Endothelial cell of umbilical vein (primary cell): ENCODE results near the gene RNF138. TPM values are rescaled to one million over a fixed set of nuclear protein-coding genes. Genes with fewer than 3 reads are reported as not detected.

Experiments used
- BruUV-seq: library from RNA; stranded (reverse); fragments of 400-500 nt; replicated peaks from 2 replicates; lab custom pipeline; 2021; lab: Mats Ljungman, UMichigan
- CTCF ChIA-PET: fragments of 300-600, 350-600 bp; sonication (Branson Sonifier 250); formaldehyde crosslinking; loops from one replicate; lab custom pipeline; 2021; ENCODE audit warnings: antibody characterized with exemption, inconsistent platforms; lab: Charles Lee
- POLR2A ChIA-PET: fragments of 300-600, 350-600 bp; sonication (Branson Sonifier 250); formaldehyde crosslinking; loops from one replicate; lab custom pipeline; 2021; ENCODE audit warnings: antibody characterized with exemption, inconsistent platforms; lab: Charles Lee
- DNase-seq: peaks from one replicate; pipeline ENCODE4 v3.0.0-alpha.2; 2011; ENCODE audit warnings: low read depth, low spot score
- FAIRE-seq: peaks from 2 replicates; lab custom pipeline; 2011; peaks lifted over from hg19 to GRCh38; lab: Jason Lieb, UNC
- H2AFZ ChIP-seq: 2 replicates; pipeline ENCODE4 v1.6.0; 2012; ENCODE audit warnings: low read depth, low read length, control low read depth, inconsistent platforms
- H3K27ac ChIP-seq: 2 replicates; pipeline ENCODE4 v1.5.1; 2011; ENCODE audit warnings: low read depth, mild to moderate bottlenecking, control low read depth, low read length, moderate library complexity; ENCODE audit not compliant: insufficient read depth
- H3K27me3 ChIP-seq, 2 experiments: 2 replicates each; pipeline versions ENCODE4 v1.6.0 to v1.6.1; 2011; ENCODE audit warnings: low read length in 2 of 2, mixed read lengths in 1 of 2; ENCODE audit not compliant: control insufficient read depth in 2 of 2, insufficient read depth in 2 of 2
- H3K36me3 ChIP-seq, 2 experiments: 2 replicates in 1 of 2; 3 replicates in 1 of 2; pipeline ENCODE4 v1.5.1; 2011; ENCODE audit warnings: low read length in 2 of 2, mild to moderate bottlenecking in 1 of 2, moderate library complexity in 1 of 2; ENCODE audit not compliant: control insufficient read depth in 2 of 2, insufficient read depth in 2 of 2; ENCODE audit errors: extremely low read depth in 1 of 2
- H3K4me1 ChIP-seq: 3 replicates; pipeline ENCODE4 v1.5.1; 2011; ENCODE audit warnings: mild to moderate bottlenecking, low read length; ENCODE audit not compliant: control insufficient read depth, insufficient read depth; ENCODE audit errors: extremely low read depth
- H3K4me2 ChIP-seq: 2 replicates; pipeline ENCODE4 v1.6.1; 2011; ENCODE audit warnings: low read length, control low read depth, mixed read lengths; ENCODE audit not compliant: insufficient read depth
- H3K4me3 ChIP-seq, 3 experiments: fragments of 200-600 bp in 1 of 3; sonication (generic), shearing (Covaris generic) in 1 of 3; replicated peaks in 1 of 3; 2 replicates each; pipeline ENCODE4 v1.5.1; 2011 to 2016; ENCODE audit warnings: control low read depth in 3 of 3, low read length in 3 of 3, mild to moderate bottlenecking in 2 of 3, inconsistent platforms in 1 of 3, low read depth in 1 of 3, moderate library complexity in 1 of 3; ENCODE audit not compliant: insufficient read depth in 1 of 3
- H3K79me2 ChIP-seq: 2 replicates; pipeline ENCODE4 v1.6.0; 2012; ENCODE audit warnings: low read length, inconsistent platforms; ENCODE audit not compliant: control insufficient read depth, insufficient read depth
- H3K9ac ChIP-seq: replicated peaks from 2 replicates; pipeline ENCODE3; 2011; ENCODE audit warnings: low read length, control low read depth; ENCODE audit not compliant: insufficient read depth; ENCODE audit errors: extremely low read depth
- H3K9me1 ChIP-seq: replicated peaks from 3 replicates; pipeline ENCODE4 v1.6.0; 2011; ENCODE audit warnings: mild to moderate bottlenecking, low read length; ENCODE audit not compliant: control insufficient read depth, insufficient read depth; ENCODE audit errors: extremely low read depth
- H3K9me3 ChIP-seq: replicated peaks from 2 replicates; pipeline ENCODE4 v1.5.1; 2012; ENCODE audit warnings: low read length, inconsistent platforms; ENCODE audit not compliant: control insufficient read depth, insufficient read depth
- H4K20me1 ChIP-seq: replicated peaks from 2 replicates; pipeline ENCODE3; 2011; ENCODE audit warnings: mild to moderate bottlenecking, low read length; ENCODE audit not compliant: control insufficient read depth, insufficient read depth; ENCODE audit errors: extremely low read depth
- CTCF ChIP-seq, 2 donors: IDR thresholded peaks; 1 replicate in 1 of 2; 2 replicates in 1 of 2; pipeline ENCODE4 v1.5.1; 2011; ENCODE audit warnings: low read length in 2 of 2, mild to moderate bottlenecking in 2 of 2, moderate library complexity in 2 of 2, control low read depth in 1 of 2, inconsistent platforms in 1 of 2, low read depth in 1 of 2; ENCODE audit not compliant: insufficient read depth in 1 of 2; ENCODE audit errors: extremely low read depth in 1 of 2
- EZH2 ChIP-seq: IDR thresholded peaks from 2 replicates; pipeline ENCODE4 v1.6.1; 2012; ENCODE audit warnings: borderline replicate concordance, low read depth, mild to moderate bottlenecking, moderate library complexity, low read length, inconsistent platforms; ENCODE audit not compliant: severe bottlenecking
- FOS ChIP-seq: IDR thresholded peaks from 2 replicates; pipeline ENCODE4 v1.6.1; 2011; ENCODE audit warnings: mild to moderate bottlenecking, low read length, moderate library complexity, borderline replicate concordance; ENCODE audit not compliant: insufficient read depth
- GATA2 ChIP-seq: IDR thresholded peaks from 2 replicates; pipeline ENCODE4 v1.7.0; 2011; ENCODE audit warnings: low read depth, mild to moderate bottlenecking, moderate library complexity, mixed read lengths, low read length; ENCODE audit not compliant: insufficient read length, insufficient read depth
- JUN ChIP-seq: IDR thresholded peaks from 2 replicates; pipeline ENCODE4 v1.6.1; 2011; ENCODE audit warnings: borderline replicate concordance, low read depth; ENCODE audit not compliant: insufficient read length, insufficient read depth
- MAX ChIP-seq: IDR thresholded peaks from 2 replicates; pipeline ENCODE4 v1.6.1; 2011; ENCODE audit not compliant: insufficient read depth, insufficient read length
- MYC ChIP-seq: IDR thresholded peaks from one replicate; pipeline ENCODE4 v1.6.1; 2011; ENCODE audit warnings: mild to moderate bottlenecking, low read depth, low read length
- POLR2A ChIP-seq: IDR thresholded peaks from 2 replicates; pipeline ENCODE4 v1.6.1; 2012; ENCODE audit warnings: low read depth, mild to moderate bottlenecking, control low read depth, low read length
- POLR2AphosphoS5 ChIP-seq: IDR thresholded peaks from 2 replicates; pipeline ENCODE4 v1.6.1; 2012; ENCODE audit warnings: low read depth, mild to moderate bottlenecking, control low read depth, low read length, moderate library complexity; ENCODE audit not compliant: insufficient read depth
- dilution Hi-C: fragments of 300-500 bp; cut with MboI; formaldehyde crosslinking; loops from one replicate; pipeline ENCODE4 v1.15.0; 2019; ENCODE audit warnings: low sequenced_read_pairs; ENCODE audit not compliant: extremely low pct_ligation_motif_present
- intact Hi-C: fragments of 100-400 bp; cut with micrococcal nuclease; formaldehyde crosslinking; loops from one replicate; pipeline ENCODE4 v1.10.0; 2022
- polyA plus RNA-seq, 4 experiments: library from polyadenylated mRNA; depleted of rRNA in 3 of 4; stranded (reverse) in 3 of 4; unstranded in 1 of 4; fragments of >200 nt; gene quantifications; 2 replicates each; pipeline versions ENCODE4 v1.2.1 to v1.2.3, GENCODE V29; 2011 to 2012; ENCODE audit warnings: missing spikeins in 1 of 4
- total RNA-seq: library from RNA; stranded (reverse); gene quantifications from 2 replicates; pipeline ENCODE4 v1.2.3, GENCODE V29; 2021

The RNF138 gene
- total and polyA plus RNA-seq, 2 donors (not counting 3 experiments of a cell fraction or from before 2014, with no cell fraction given) = 14.7 to 24.6 TPM

GRCh38 chr18:32122039-32122438 lies 30.4 kb downstream of the RNF138 start:
- peaks cover 0 to 2% of the 10 kb centered on the region in 2 experiments for H3K36me3 ChIP-seq
- H3K4me1 ChIP-seq = peaks cover 4% of the 10 kb centered on the region
- H2AFZ ChIP-seq = no peak overlapping the region
- H3K4me3 ChIP-seq = no peak overlapping the region
- dilution Hi-C loops (no loop called here), intact Hi-C loops (no loop called here)
- FAIRE-seq (peak; percentile 43), DNase-seq (no peak)
- H3K9ac ChIP-seq = no peak overlapping the region
- H3K79me2 ChIP-seq = peaks cover 16% of the 10 kb centered on the region
- no peaks in the 10 kb centered on the region for H3K9me3 ChIP-seq
- no peak overlapping the region for H3K27ac ChIP-seq
- H4K20me1 ChIP-seq = no peaks in the 10 kb centered on the region
- TF ChIP-seq MAX = no peak
- no peaks in the 10 kb centered on the region for H3K27me3 ChIP-seq
- H3K9me1 ChIP-seq = no peaks in the 10 kb centered on the region
- ChIA-PET POLR2A (no interaction called here), CTCF (interaction anchor here (1.1 kb wide), 1 partner anchor 17 kb away, joined by 3 read pairs; no protein-coding TSS in a partner anchor)
- H3K4me2 ChIP-seq = no peak overlapping the region
- BruUV-seq = no TSS peak

GRCh38 chr18:32126538-32126937 lies 34.9 kb downstream of the RNF138 start:
- Histone ChIP-seq H3K36me3 (peaks cover 0 to 2% of the 10 kb centered on the region in 2 experiments), H3K9me3 (no peaks in the 10 kb centered on the region), H3K27me3 (no peaks in the 10 kb centered on the region), H3K4me1 (no peaks in the 10 kb centered on the region), H3K4me2 (no peak overlapping the region), H3K9ac (no peak overlapping the region), H3K79me2 (peaks cover 2% of the 10 kb centered on the region), H3K27ac (no peak overlapping the region), H2AFZ (no peak overlapping the region), H4K20me1 (no peaks in the 10 kb centered on the region), H3K9me1 (no peaks in the 10 kb centered on the region), H3K4me3 (no peak overlapping the region)
- dilution Hi-C loops (no loop called here), intact Hi-C loops (no loop called here)
- ChIA-PET CTCF (no interaction called here), POLR2A (no interaction called here)
- BruUV-seq = no TSS peak
- FAIRE-seq (no peak), DNase-seq (no peak)
- no peak for TF ChIP-seq GATA2
- TF ChIP-seq POLR2AphosphoS5 = no peak
- TF ChIP-seq FOS = no peak
- TF ChIP-seq MYC = no peak
- no peak for TF ChIP-seq POLR2A
- TF ChIP-seq MAX = no peak
- no peak for TF ChIP-seq JUN
- no peak for TF ChIP-seq EZH2
- TF ChIP-seq CTCF (IDR thresholded peaks at IDR 0.05; ENCODE audit: extremely low read depth in 1 of 2, insufficient read depth in 1 of 2, low read depth in 1 of 2, low read length in 2 of 2) = no peak
